M059J (cell line): ENCODE measurements around the gene NUDT9. TPM values are rescaled to one million over a fixed set of nuclear protein-coding genes. Genes with fewer than 3 reads are reported as not detected.
"Not testable (repeated sequence)": the region's sequence is repeated elsewhere in the genome, so short reads cannot be mapped to it uniquely, and the experiment has no call there.

Experiments
- DNase-seq: peaks from one replicate; pipeline ENCODE4 v3.0.0-alpha.2; 2012; ENCODE audit warnings: low read depth
- total RNA-seq: library from RNA; depleted of rRNA; stranded (reverse); fragments of >200 nt; shearing (Covaris generic); gene quantifications from 2 replicates; pipeline ENCODE4 v1.2.3, GENCODE V29; 2014; rRNA removed

The NUDT9 gene
- 9.2 and 10.6 TPM in 2 replicates for total RNA-seq

- DNase-seq = peak; percentile 93
Measured at GRCh38 chr4:87422104-87423052, at the start of gene NUDT9. Gene NUDT9 (plus strand): TSS chr4:87422573. CDS start chr4:87422906, 333 bp downstream.

GRCh38 chr4:87375719-87376291 lies 46.6 kb upstream of the NUDT9 start:
- peak; percentile 65 for DNase-seq

DNA sequence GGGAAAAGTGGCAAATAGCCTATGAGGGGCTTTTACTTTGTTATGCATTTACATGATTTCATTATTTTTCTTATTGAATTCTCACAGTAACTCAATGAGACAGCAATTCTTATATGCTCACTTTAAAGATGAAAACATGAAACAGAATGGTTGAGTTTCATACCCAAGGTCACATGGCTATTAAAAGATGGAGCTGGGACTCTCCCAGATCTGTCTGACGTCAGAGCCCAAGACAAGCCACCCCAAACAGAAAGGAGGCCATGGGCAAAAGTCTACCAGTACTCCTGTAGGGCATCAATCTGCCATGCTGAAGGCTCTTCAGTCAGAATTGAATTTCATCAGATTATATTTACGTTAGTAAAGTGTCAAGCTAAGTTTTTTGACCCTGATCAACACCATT lies 44.6 kb upstream of the NUDT9 start:
- no peak for DNase-seq

GRCh38 chr4:87382116-87382515 lies 40.3 kb upstream of the NUDT9 start:
- DNase-seq = no peak

DNA sequence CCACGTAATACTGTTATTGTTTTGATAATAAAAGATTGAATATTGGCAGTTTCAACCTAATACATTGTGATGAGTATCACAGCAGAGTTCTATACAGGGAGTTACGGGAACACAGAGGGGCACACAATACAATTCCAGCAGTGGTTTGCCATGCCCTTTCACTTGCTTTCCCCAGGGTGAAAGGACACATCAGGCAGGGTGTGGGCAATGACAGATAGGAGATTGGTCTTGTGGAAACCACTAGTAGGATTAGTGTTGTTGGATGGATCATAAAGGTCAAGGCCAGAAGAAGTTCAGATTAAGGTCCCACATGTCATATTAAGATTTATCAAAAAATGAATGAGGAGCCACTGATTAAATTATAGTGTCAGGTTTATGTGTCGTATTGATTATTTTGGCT lies 39.4 kb upstream of the NUDT9 start:
- no peak for DNase-seq

DNA sequence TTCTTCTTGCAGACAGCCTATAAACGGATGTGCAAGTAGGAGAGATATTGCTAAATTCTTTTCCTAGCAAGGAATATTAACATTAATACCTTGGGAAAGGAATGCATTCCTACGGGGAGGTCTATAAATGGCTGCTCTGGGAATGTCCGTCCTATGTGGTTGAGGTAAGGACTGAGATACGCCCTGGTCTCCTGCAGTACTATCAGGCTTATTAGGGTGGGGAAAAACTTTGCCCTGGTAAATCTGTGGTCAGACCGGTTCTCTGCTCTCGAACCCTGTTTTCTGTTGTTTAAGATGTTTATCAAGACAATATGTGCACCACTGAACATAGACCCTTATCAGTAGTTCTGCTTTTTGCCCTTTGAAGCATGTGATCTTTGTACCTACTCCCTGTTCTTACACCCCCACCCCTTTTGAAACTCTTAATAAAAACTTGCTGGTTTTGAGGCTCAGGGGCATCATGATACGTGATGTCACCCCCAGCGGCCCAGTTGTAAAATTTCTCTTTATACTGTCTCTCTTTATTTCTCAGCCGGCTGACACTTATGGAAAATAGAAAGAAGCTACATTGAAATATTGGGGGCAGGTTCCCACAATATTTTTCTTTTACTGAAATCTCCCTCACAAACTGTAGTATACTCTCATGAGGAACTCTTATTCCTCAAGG lies 37.8 kb upstream of the NUDT9 start:
- not testable (repeated sequence) for DNase-seq

GRCh38 chr4:87387237-87387636 lies 35.1 kb upstream of the NUDT9 start:
- no peak for DNase-seq

GRCh38 chr4:87388901-87389300 lies 33.5 kb upstream of the NUDT9 start:
- no peak for DNase-seq

DNA sequence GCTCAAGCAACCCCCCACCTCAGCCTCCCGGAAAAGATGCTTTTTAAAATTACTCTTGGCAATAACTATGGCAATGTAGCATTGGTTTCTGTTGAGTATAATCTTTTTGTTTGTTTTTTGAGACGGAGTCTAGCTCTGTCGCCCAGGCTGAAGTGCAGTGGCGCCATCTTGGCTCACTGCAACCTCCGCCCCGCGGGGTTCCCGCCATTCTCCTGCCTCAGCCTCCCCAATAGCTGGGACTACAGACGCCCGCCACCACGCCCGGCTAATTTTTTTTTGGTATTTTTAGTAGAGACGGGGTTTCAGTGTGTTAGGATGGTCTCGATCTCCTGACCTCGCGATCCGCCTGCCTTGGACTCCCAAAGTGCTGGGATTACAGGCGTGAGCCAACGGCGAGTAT lies 32.3 kb upstream of the NUDT9 start:
- not testable (repeated sequence) for DNase-seq

- no peak for DNase-seq
Measured at GRCh38 chr4:87390551-87390890, 31.9 kb upstream of the NUDT9 start.

- DNase-seq = peak; percentile 88
Measured at GRCh38 chr4:87390891-87391575, 31.3 kb upstream of the NUDT9 start, which contains the start of gene HSD17B11. Gene HSD17B11 (minus strand): TSS chr4:87391188. CDS start chr4:87391070, 118 bp downstream.

- DNase-seq = no peak
Measured at GRCh38 chr4:87391576-87392054, 30.8 kb upstream of the NUDT9 start.

GRCh38 chr4:87392183-87392582 lies 30.2 kb upstream of the NUDT9 start:
- DNase-seq = no peak

DNA sequence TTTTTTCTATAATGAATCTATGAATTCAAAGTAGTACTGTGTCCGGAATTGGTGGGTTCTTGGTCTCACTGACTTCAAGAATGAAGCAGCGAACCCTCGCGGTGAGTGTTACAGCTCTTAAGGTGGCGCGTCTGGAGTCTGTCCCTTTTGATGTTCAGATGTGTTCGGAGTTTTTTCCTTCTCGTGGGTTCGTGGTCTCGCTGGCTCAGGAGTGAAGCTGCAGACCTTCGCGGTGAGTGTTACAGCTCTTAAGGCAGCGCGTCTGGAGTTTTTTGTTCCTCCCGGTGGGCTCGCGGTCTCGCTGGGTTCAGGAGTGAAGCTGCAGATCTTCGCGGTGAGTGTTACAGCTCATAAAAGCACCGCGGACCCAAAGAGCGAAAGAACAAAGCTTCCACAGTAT lies 27.3 kb upstream of the NUDT9 start:
- not testable (repeated sequence) for DNase-seq

DNA sequence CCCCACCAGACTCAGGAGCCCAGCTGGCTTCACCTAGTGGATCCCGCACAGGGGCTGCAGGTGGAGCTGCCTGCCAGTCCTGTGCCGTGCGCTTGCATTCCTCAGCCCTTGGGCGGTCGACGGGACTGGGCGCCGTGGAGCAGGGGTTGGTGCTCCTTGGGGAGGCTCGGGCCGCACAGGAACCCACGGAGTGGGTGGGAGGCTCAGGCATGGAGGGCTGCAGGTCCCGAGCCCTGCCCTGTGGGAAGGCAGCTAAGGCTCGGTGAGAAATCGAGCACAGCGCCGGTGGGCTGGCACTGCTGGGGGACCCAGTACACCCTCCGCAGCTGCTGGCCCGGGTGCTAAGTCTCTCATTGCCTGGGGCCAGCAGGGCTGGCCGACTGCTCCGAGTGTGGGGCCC lies 26.5 kb upstream of the NUDT9 start:
- not testable (repeated sequence) for DNase-seq

- no peak for DNase-seq
Measured at GRCh38 chr4:87399148-87399547, 23.2 kb upstream of the NUDT9 start.

DNA sequence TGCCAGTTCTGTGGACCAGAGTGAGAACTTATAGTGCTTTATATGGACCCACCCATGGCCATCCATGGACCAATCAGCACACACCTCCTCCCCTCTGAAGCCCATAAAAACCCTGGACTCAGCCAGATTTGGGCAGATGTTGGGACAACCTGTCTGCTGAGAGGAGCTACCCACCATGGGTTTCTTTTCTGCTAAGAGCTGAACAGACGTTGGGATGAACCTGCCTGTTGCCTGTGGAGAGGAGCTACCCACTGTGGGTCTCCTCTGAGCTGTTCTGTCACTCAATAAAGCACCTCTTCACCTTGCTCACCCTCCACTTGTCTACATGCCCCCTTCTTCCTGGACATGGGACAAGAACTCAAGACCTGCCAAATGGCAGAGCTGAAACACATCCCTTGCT lies 22.4 kb upstream of the NUDT9 start:
- DNase-seq = no peak

- DNase-seq = not testable (repeated sequence)
Measured at GRCh38 chr4:87403732-87404131, 18.6 kb upstream of the NUDT9 start.

DNA sequence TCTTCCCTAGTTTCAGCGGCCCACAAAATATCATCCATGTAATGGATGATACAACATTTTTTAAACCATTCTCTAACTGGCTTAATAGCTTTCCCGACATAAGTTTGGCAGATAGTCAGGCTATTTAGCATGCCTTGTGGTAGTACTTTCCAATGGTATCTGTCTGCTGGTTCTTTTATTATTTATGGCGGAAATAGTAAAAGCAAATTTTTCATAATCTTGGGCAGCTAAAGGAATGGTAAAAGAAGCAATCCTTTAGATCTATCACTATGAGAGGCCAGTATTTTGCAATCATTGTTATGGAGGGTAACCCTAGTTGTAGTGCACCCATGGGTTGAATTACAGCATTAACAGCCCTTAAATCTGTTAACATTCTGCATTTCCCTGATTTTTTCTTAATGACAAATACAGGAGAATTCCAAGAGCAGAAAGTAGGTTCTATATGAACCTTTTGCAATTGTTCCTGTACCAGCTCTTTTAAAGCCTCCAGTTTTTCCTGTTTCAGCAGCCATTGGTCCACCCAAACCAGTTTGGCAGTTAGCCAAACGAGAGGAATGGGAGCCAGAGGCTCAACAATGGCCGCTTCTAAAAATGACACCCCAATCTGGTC lies 17.1 kb upstream of the NUDT9 start:
- no peak for DNase-seq

GRCh38 chr4:87406462-87406861 lies 15.9 kb upstream of the NUDT9 start:
- no peak for DNase-seq

DNA sequence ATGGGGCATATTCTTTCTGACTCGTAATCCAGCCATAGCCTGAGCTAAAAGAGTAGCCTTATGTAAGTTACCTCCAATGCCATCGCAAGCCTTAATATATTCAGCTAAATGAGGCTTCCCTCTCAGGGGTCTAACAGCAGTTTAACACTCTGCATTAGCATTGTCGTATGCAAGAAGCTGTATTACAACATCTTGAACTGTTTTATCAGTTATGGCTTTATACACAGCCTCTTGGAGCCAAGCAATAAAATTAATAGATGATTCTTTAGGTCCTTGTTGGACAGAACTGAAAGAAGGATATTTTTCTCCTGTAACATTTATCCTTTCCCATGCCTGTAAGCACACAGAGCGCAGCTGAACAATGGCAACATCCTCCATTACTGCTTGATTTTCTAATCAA lies 15.5 kb upstream of the NUDT9 start:
- not testable (repeated sequence) for DNase-seq
